ENCODE data around the gene SYTL2. TPM values are rescaled to one million over a fixed set of nuclear protein-coding genes. Genes with fewer than 3 reads are reported as not detected.

The SYTL2 gene
- total RNA-seq, result 10 to 100 TPM; 71.2 to 98.6 TPM

DNA sequence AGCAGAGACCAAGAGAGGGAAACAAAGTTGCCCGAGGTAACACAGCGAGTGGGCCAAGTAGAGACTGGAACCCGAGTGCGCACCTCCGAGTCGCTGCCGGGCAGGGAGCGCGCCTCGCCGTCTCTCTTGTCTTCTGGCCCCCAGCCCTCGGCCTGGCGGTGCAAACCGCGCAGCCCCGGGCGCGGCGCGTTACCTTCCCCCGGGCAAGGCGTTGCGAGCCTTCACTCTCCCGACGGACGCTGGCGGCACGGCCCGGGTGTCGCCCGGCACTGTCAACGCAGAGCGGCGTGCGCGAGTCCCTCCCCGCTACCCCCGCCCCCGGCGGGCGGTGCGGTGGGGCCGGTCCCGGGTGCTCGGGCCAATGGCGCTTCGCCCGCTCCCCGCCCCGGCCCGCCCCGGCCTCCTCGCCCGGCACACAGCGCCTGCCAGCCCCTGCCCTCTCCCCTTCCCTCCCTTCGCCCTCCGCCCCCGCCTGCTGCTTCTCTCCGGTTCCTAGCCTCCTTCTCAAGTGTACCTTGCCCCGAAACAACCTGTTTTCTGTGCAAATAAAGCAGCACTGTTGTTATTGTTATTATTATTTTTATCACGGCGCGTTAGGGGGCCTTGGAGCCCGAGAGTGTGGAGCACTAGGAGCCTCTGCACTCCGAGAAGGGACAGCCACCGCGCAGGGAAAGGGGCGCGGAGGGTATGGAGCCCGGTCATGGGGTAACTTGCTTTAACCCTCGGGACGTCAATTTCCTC lies at the start of gene SYTL2:
Gene SYTL2 (minus strand): TSS at position 271 of the 741 bp plus-strand sequence. CDS start 53,416 bp downstream, outside the sequence.

GRCh38 chr11:85855341-85855656 lies 44.4 kb upstream of the SYTL2 start, which contains the start of gene CCDC83:
CCDC83 (plus strand) TSS chr11:85855383; CDS start chr11:85865124, 9,741 bp downstream.

DNA sequence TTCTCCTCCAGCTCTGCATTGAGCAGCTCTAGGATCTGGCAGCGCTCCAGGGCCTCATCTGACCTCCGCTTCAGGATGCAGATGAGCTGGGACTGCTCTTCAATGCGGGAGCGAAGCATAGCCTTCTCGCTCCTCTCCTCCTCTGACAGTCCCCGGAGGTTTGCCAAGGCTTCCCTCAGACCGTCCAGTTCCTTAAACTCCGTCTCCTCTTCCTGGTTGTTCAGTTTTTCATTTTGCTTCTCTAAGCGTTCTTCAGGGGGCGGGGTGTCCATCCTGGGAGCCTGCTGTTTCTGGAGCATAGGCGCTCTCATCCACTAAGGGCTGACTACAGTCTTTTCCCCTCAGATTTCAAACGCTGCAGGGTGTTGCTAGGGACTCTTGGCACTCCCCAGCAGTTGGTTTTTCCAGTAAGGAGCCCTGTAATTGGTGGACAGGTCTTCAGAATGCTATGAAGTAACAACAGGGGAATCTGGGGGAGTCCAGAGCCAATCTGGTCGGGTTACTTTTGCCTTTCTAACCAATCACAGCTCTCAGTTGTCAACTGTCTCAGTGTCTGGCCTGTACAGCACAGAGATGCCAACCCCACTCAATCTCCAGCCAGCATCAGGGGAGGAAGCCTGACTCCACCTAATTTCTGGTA lies 125.0 kb downstream of the SYTL2 start, which contains the start of gene CCDC89:
Gene CCDC89 (minus strand): TSS at position 376 of the 640 bp plus-strand sequence. CDS start 65 bp downstream, at position 311.

DNA sequence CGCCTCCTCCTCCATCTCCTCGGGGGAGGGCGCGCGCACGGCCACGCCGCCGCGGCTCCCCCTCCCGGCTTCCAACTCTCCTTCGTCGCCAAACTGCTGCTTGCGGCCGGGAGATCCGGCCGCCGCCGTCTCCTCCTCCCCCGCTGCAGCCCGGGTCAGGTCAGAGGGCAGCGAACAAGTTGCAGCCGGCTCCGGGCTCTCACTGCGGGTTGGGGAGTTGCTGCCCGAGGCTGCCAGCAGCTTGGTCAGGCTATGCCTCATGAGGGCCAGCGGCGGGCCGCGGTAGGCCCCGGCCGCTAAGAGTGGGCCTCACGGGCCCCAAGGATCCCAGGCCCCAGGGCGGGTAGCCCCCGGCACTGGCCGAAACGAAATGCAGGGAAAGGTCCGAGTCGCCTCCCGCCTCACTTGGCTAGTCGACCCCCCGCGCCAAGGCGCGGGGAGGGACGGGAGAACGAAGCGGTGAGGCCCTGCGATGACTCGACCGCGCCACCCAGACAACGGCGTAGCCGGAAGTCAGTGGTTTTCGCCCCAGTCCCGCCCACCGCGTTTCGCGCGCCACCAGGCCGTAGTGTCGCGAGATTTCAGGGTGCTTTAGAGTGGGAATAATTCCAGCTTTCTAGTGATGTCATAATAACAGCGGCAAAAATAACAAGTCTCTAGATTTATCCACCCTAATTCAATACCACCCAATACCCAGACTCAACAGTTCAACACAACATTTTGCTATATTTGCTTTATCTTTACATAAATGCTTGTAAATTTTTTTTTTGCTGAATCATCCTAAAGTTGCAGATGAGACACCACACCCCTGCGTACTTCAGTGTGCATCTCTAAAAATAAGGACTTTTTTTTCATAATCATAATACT lies 146.1 kb downstream of the SYTL2 start, which contains the start of gene CREBZF:
Gene CREBZF (minus strand): TSS at position 515 of the 867 bp plus-strand sequence. CDS start 254 bp downstream, at position 261.

GRCh38 chr11:85647604-85648299 lies 163.2 kb downstream of the SYTL2 start, which contains the start of gene TMEM126A:
TMEM126A (plus strand) TSS chr11:85647967; CDS start chr11:85650256, 2,289 bp downstream.

Other genes starting within 250 kb of the SYTL2 start
- gene DLG2, start 183.8 kb downstream of the SYTL2 start, total RNA-seq, result 1 to 10 TPM; 1.7 to 2.0 TPM
- gene TMEM126B, start 182.5 kb downstream of the SYTL2 start, total RNA-seq, result 10 to 100 TPM; 60.2 to 82.6 TPM
- 10 to 100 TPM; 46.5 to 62.9 TPM for gene TMEM126A, start 163.2 kb downstream of the SYTL2 start, total RNA-seq
- 10 to 100 TPM; 37.2 to 45.0 TPM for gene CREBZF, start 146.0 kb downstream of the SYTL2 start, total RNA-seq
- gene CCDC89, start 124.9 kb downstream of the SYTL2 start, total RNA-seq, result 1 to 10 TPM; 1.4 to 3.0 TPM
- gene CCDC83, start 44.2 kb upstream of the SYTL2 start, total RNA-seq, result not detected